GM12872 (cell line): ENCODE results near the gene DOK7.

ENCODE experiments used
- CTCF ChIP-seq: IDR thresholded peaks from 3 replicates; pipeline ENCODE4 v1.5.1; 2011; ENCODE audit warnings: low read depth, mild to moderate bottlenecking, low read length, moderate library complexity; ENCODE audit not compliant: insufficient read depth

DOK7 gene

GRCh38 chr4:3477750-3478430 lies 14.8 kb downstream of the DOK7 start:
- TF ChIP-seq CTCF, result no peak

GRCh38 chr4:3478446-3479357 lies 15.6 kb downstream of the DOK7 start:
- no peak for TF ChIP-seq CTCF

- TF ChIP-seq CTCF, result no peak
Measured at GRCh38 chr4:3479358-3480101, 16.4 kb downstream of the DOK7 start.

GRCh38 chr4:3480528-3481112 lies 17.5 kb downstream of the DOK7 start:
- peak; percentile 99 for TF ChIP-seq CTCF

GRCh38 chr4:3481113-3481531 lies 18.0 kb downstream of the DOK7 start:
- no peak for TF ChIP-seq CTCF

GRCh38 chr4:3481783-3482393 lies 18.8 kb downstream of the DOK7 start:
- TF ChIP-seq CTCF, result no peak
